Nephron progenitor cell (in vitro differentiated cells): ENCODE results near the gene KCNMA1.

Experiments
- DNase-seq: peaks from one replicate; pipeline ENCODE4 v3.0.0; 2021
- H3K27ac Mint-ChIP-seq: 2 replicates; pipeline ENCODE4 v1.8.0; 2021; ENCODE audit warnings: mild to moderate bottlenecking, moderate library complexity, mixed read lengths
- H3K27me3 Mint-ChIP-seq: 2 replicates; pipeline ENCODE4 v1.8.0; 2021; ENCODE audit warnings: mild to moderate bottlenecking, low read depth, mixed read lengths; ENCODE audit not compliant: poor library complexity
- H3K36me3 Mint-ChIP-seq: 2 replicates; pipeline ENCODE4 v1.8.0; 2021; ENCODE audit warnings: low read depth, mixed read lengths
- H3K4me1 Mint-ChIP-seq: 2 replicates; pipeline ENCODE4 v1.8.0; 2021; ENCODE audit warnings: mixed read lengths
- H3K4me3 Mint-ChIP-seq: 2 replicates; pipeline ENCODE4 v1.8.0; 2021; ENCODE audit warnings: mild to moderate bottlenecking, moderate library complexity, mixed read lengths
- H3K9me3 Mint-ChIP-seq: 2 replicates; pipeline ENCODE4 v1.8.0; 2021; ENCODE audit warnings: mild to moderate bottlenecking, moderate library complexity, mixed read lengths
- CTCF ChIP-seq: fragments of 200-600 bp; sonication (generic); IDR thresholded peaks from 2 replicates; pipeline ENCODE4 v1.5.0; 2021; ENCODE audit warnings: antibody characterized with exemption

KCNMA1 gene

GRCh38 chr10:77458986-77459590 lies 178.5 kb downstream of the KCNMA1 start:
- Mint-ChIP-seq H3K36me3 (no peaks in the 10 kb centered on the region), H3K4me3 (no peak overlapping the region), H3K27ac (no peak overlapping the region), H3K4me1 (peaks cover 21% of the 10 kb centered on the region), H3K27me3 (peaks cover 8% of the 10 kb centered on the region), H3K9me3 (no peaks in the 10 kb centered on the region)
- DNase-seq: no peak
- no peak for TF ChIP-seq CTCF

- no peak overlapping the region for H3K27ac Mint-ChIP-seq
- H3K9me3 Mint-ChIP-seq: no peaks in the 10 kb centered on the region
- no peak for TF ChIP-seq CTCF
- no peak for DNase-seq
- H3K27me3 Mint-ChIP-seq: peaks cover 8% of the 10 kb centered on the region
- H3K4me1 Mint-ChIP-seq: peaks cover 11% of the 10 kb centered on the region
- H3K36me3 Mint-ChIP-seq: no peaks in the 10 kb centered on the region
- H3K4me3 Mint-ChIP-seq: no peak overlapping the region
These were observed 179.9 kb downstream of the KCNMA1 start for GRCh38 chr10:77457721-77458120.

- peaks cover 11% of the 10 kb centered on the region for H3K4me1 Mint-ChIP-seq
- H3K9me3 Mint-ChIP-seq: no peaks in the 10 kb centered on the region
- H3K4me3 Mint-ChIP-seq: no peak overlapping the region
- DNase-seq: no peak
- no peaks in the 10 kb centered on the region for H3K36me3 Mint-ChIP-seq
- peaks cover 9% of the 10 kb centered on the region for H3K27me3 Mint-ChIP-seq
- TF ChIP-seq CTCF: no peak
- H3K27ac Mint-ChIP-seq: no peak overlapping the region
These were observed 180.3 kb downstream of the KCNMA1 start for GRCh38 chr10:77457266-77457665.

- H3K9me3 Mint-ChIP-seq: no peaks in the 10 kb centered on the region
- H3K27me3 Mint-ChIP-seq: peaks cover 14% of the 10 kb centered on the region
- DNase-seq: no peak
- no peaks in the 10 kb centered on the region for H3K36me3 Mint-ChIP-seq
- TF ChIP-seq CTCF: no peak
- no peak overlapping the region for H3K4me3 Mint-ChIP-seq
- H3K4me1 Mint-ChIP-seq: peaks cover 5% of the 10 kb centered on the region
- peak overlapping the region; percentile 2 for H3K27ac Mint-ChIP-seq
These were observed 181.2 kb downstream of the KCNMA1 start for GRCh38 chr10:77456414-77456813.

- TF ChIP-seq CTCF: no peak
- Mint-ChIP-seq H3K9me3 (no peaks in the 10 kb centered on the region), H3K36me3 (no peaks in the 10 kb centered on the region), H3K4me3 (no peak overlapping the region), H3K27ac (no peak overlapping the region), H3K27me3 (peaks cover 18% of the 10 kb centered on the region), H3K4me1 (peaks cover 5% of the 10 kb centered on the region)
- DNase-seq: no peak
These were observed 182.0 kb downstream of the KCNMA1 start for GRCh38 chr10:77455561-77455960.

GRCh38 chr10:77452952-77453564 lies 184.6 kb downstream of the KCNMA1 start:
- no peak for DNase-seq
- peaks cover 5% of the 10 kb centered on the region for H3K4me1 Mint-ChIP-seq
- H3K27ac Mint-ChIP-seq: no peak overlapping the region
- no peak overlapping the region for H3K4me3 Mint-ChIP-seq
- no peaks in the 10 kb centered on the region for H3K36me3 Mint-ChIP-seq
- TF ChIP-seq CTCF: no peak
- no peaks in the 10 kb centered on the region for H3K9me3 Mint-ChIP-seq
- H3K27me3 Mint-ChIP-seq: peaks cover 16% of the 10 kb centered on the region
